ENCODE measurements around the gene GAS2L1.

The GAS2L1 gene

DNA sequence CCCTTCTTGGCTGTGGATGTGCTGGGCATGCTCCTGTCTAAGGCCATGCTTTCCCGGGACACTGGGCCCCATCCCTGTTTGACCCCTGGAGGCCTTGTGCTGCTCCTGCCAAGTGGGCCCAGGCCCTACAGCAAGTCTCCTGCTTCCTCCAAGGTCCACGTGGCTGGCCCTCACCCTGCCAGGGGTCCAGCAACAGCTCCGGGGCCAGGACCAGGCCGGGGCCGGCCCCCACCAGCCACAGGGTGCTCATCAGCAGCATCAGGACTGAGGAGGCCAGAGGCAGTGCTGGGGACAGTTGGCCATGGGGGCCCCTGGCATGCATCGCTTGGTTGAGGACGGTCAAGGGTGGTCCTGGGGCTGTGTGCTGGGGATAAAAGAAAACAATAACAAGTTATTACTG, 41.1 kb upstream of the GAS2L1 start:
- TF ChIP-seq, protein P1, sequence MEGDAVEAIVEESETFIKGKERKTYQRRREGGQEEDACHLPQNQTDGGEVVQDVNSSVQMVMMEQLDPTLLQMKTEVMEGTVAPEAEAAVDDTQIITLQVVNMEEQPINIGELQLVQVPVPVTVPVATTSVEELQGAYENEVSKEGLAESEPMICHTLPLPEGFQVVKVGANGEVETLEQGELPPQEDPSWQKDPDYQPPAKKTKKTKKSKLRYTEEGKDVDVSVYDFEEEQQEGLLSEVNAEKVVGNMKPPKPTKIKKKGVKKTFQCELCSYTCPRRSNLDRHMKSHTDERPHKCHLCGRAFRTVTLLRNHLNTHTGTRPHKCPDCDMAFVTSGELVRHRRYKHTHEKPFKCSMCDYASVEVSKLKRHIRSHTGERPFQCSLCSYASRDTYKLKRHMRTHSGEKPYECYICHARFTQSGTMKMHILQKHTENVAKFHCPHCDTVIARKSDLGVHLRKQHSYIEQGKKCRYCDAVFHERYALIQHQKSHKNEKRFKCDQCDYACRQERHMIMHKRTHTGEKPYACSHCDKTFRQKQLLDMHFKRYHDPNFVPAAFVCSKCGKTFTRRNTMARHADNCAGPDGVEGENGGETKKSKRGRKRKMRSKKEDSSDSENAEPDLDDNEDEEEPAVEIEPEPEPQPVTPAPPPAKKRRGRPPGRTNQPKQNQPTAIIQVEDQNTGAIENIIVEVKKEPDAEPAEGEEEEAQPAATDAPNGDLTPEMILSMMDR (IDR thresholded peaks at IDR 0.05): no peak

DNA sequence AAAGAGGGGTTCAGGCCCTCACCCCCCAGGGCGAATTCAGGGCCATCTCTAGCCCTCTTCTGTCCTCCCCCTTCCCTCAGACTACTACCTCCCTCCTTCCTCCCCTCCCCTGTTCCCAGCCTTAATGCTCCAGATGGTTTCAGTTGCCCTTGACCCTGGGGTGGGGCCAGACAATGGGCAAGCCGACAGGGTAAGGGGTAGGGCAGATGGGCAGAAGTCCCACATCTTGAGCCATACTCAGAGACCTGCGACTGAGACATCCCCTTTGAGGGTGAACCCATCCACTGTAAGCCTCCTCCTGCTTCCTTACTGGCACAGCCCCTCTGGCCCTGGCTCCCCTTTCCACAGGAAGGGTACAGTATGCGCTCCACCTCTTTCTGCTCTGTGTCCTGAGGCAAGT, 40.5 kb upstream of the GAS2L1 start:
- TF ChIP-seq, protein P1 (IDR thresholded peaks at IDR 0.05): no peak

GRCh38 chr22:29266564-29267461, 39.6 kb upstream of the GAS2L1 start:
- TF ChIP-seq, protein P1 (IDR thresholded peaks at IDR 0.05): no peak

DNA sequence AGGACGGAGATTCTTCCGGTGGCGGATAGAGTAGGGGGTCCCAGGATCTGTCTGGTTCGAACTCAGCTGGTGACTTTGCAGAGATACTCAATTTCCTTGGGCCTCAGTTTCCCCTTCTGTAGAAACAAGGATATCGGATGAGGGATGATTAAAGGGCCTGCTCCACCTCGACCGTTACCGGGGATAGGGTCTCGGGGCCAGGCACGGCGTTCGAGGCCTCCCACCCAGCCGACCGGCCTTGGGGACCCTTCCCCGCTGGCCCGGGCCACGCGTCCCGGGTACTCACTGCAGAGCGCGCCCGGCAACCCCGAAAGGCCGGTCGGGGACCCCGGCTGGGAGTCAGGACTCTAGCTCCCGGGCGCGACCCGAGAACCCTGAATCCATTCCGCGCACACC, 39.0 kb upstream of the GAS2L1 start:
- TF ChIP-seq, protein P1 (IDR thresholded peaks at IDR 0.05): no peak

DNA sequence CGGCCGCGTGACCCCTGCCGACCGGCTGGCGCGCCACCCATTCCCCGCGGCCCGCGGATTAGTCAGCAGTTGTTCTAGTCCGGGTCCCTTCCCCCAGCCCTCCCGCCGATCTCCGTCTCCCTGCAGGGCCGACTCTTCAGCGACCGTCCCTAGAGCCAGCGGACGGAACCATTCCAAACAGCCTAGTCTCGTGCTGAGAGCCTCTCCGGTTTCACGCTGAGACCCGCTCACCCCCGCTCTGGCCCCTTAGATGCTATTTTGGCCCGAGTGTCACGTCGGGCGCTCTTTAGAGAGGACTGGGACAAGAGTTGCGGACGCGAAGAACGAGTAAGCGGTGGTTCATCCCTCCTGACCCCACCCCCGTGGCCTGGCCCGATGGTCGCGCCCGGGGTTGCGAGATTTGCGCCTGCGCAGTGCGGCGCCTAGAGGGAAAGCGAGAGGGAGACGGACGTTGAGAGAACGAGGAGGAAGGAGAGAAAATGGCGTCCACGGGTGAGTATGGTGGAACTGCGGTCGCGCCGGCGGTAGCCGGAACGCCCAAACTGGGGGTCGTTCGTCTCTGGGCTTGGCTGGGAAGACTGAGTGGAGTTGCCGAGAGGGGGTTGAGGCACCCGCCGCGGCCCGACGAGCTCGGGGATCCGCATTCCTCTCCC, 38.5 kb upstream of the GAS2L1 start, which contains the start of the genes EWSR1 and RHBDD3:
TSS of gene EWSR1 (plus strand) at position 411 of the 653 bp plus-strand sequence. CDS start at position 480, 69 bp downstream.
TSS of gene RHBDD3 (minus strand) at position 124 of the 653 bp plus-strand sequence. CDS start 2,355 bp downstream, outside the sequence.
- TF ChIP-seq, protein P1 (IDR thresholded peaks at IDR 0.05): no peak

GRCh38 chr22:29268511-29269229, 37.8 kb upstream of the GAS2L1 start:
- TF ChIP-seq, protein P1 (IDR thresholded peaks at IDR 0.05): no peak

- TF ChIP-seq, protein P1 (IDR thresholded peaks at IDR 0.05): no peak
Measured at GRCh38 chr22:29269230-29269604, 37.2 kb upstream of the GAS2L1 start.
